GM23338 (cell line): ENCODE results near the gene KLHL5. TPM values are rescaled to one million over a fixed set of nuclear protein-coding genes. Genes with fewer than 3 reads are reported as not detected.

ENCODE experiments used
- ATAC-seq: fragments of 200-7000 bp; cut with Tn5 transposase; 3 replicates; pipeline ENCODE4 v1.9.1; 2020
- DNase-seq: peaks from one replicate; pipeline ENCODE4 v3.0.0-alpha.2; 2015; ENCODE audit warnings: low spot score
- H2AFZ ChIP-seq: fragments of 200-600 bp; sonication (generic); 2 replicates; pipeline ENCODE4 v1.8.0; 2016; ENCODE audit warnings: antibody characterized with exemption, mild to moderate bottlenecking, moderate library complexity
- H3F3A ChIP-seq: fragments of 200-600 bp; sonication (generic); replicated peaks from 2 replicates; pipeline ENCODE4 v1.8.0; 2017; ENCODE audit warnings: antibody characterized with exemption, mixed run types, low read depth
- H3K27ac ChIP-seq: fragments of 200-600 bp; sonication (generic); 2 replicates; pipeline ENCODE4 v1.6.1; 2016; ENCODE audit warnings: low read depth
- H3K27me3 ChIP-seq: fragments of 200-600 bp; sonication (generic); 2 replicates; pipeline ENCODE4 v1.8.0; 2016; ENCODE audit warnings: mild to moderate bottlenecking, mixed run types, moderate library complexity; ENCODE audit not compliant: insufficient read depth
- H3K36me3 ChIP-seq: fragments of 200-600 bp; sonication (generic); 2 replicates; pipeline ENCODE4 v1.8.0; 2016; ENCODE audit warnings: mild to moderate bottlenecking; ENCODE audit not compliant: insufficient read depth
- H3K4me1 ChIP-seq: fragments of 200-600 bp; sonication (generic); 2 replicates; pipeline ENCODE4 v1.8.0; 2016; ENCODE audit warnings: mild to moderate bottlenecking, moderate library complexity; ENCODE audit not compliant: insufficient read depth
- H3K4me2 ChIP-seq: fragments of 200-600 bp; sonication (generic); 2 replicates; pipeline ENCODE4 v1.7.1; 2017; ENCODE audit warnings: mixed run types
- H3K4me3 ChIP-seq: fragments of 200-600 bp; sonication (generic); 2 replicates; pipeline ENCODE4 v1.6.1; 2016; ENCODE audit warnings: mixed run types
- H3K79me2 ChIP-seq: fragments of 200-600 bp; sonication (generic); replicated peaks from 2 replicates; pipeline ENCODE4 v1.8.0; 2017; ENCODE audit warnings: mild to moderate bottlenecking; ENCODE audit not compliant: insufficient read depth
- H3K9me2 ChIP-seq: fragments of 200-600 bp; sonication (generic); 2 replicates; pipeline ENCODE4 v1.8.0; 2017; ENCODE audit not compliant: insufficient read depth
- H4K20me1 ChIP-seq: fragments of 200-600 bp; sonication (generic); replicated peaks from 2 replicates; pipeline ENCODE4 v1.8.0; 2017; ENCODE audit warnings: mild to moderate bottlenecking; ENCODE audit not compliant: insufficient read depth
- H3K27ac Mint-ChIP-seq: 2 replicates; pipeline ENCODE4 v1.8.0; 2020; ENCODE audit warnings: inconsistent platforms, mild to moderate bottlenecking, moderate library complexity, mixed read lengths
- H3K27me3 Mint-ChIP-seq: 3 replicates; pipeline ENCODE4 v1.8.0; 2022; ENCODE audit warnings: low read depth, mild to moderate bottlenecking, moderate library complexity, mixed read lengths, inconsistent platforms; ENCODE audit not compliant: insufficient read depth, poor library complexity
- H3K36me3 Mint-ChIP-seq: 3 replicates; pipeline ENCODE4 v1.8.0; 2021; ENCODE audit warnings: low read depth, mild to moderate bottlenecking, inconsistent platforms, moderate library complexity, mixed read lengths
- H3K4me1 Mint-ChIP-seq: 3 replicates; pipeline ENCODE4 v1.8.0; 2020; ENCODE audit warnings: mild to moderate bottlenecking, inconsistent platforms, mixed read lengths
- H3K4me3 Mint-ChIP-seq: 3 replicates; pipeline ENCODE4 v1.8.0; 2021; ENCODE audit warnings: moderate library complexity, mild to moderate bottlenecking, inconsistent platforms, mixed read lengths
- H3K9me3 Mint-ChIP-seq: 3 replicates; pipeline ENCODE4 v1.8.0; 2020; ENCODE audit warnings: moderate library complexity, mild to moderate bottlenecking, inconsistent platforms, mixed read lengths
- CREB1 ChIP-seq: fragments of 250-450 bp; sonication (Bioruptor Pico); IDR thresholded peaks from 2 replicates; pipeline ENCODE4 v1.5.0; 2020; ENCODE audit warnings: low read depth, mild to moderate bottlenecking, moderate library complexity
- CTCF ChIP-seq, 2 experiments: fragments of 200-600 bp in 1 of 2; sonication (generic) in 1 of 2; conservative IDR thresholded peaks; 2 replicates each; pipeline versions ENCODE4 v1.5.1 to v1.6.1; 2016 to 2017; ENCODE audit warnings: antibody characterized with exemption in 2 of 2, low read depth in 2 of 2, mild to moderate bottlenecking in 2 of 2, moderate library complexity in 1 of 2
- ETS1 ChIP-seq: IDR thresholded peaks from 2 replicates; pipeline ENCODE4 v1.6.1; 2016; ENCODE audit warnings: antibody characterized with exemption
- EZH2 ChIP-seq: fragments of 200-600 bp; sonication (generic); IDR thresholded peaks from one replicate; pipeline ENCODE4 v1.8.0; 2017; ENCODE audit warnings: antibody characterized with exemption, mild to moderate bottlenecking, low read depth; ENCODE audit not compliant: unreplicated experiment
- EZH2phosphoT487 ChIP-seq: fragments of 200-600 bp; sonication (generic); IDR thresholded peaks from one replicate; pipeline ENCODE4 v1.8.1; 2018; ENCODE audit warnings: antibody characterized with exemption; ENCODE audit not compliant: unreplicated experiment
- JUNB ChIP-seq: IDR thresholded peaks from one replicate; pipeline ENCODE4 v1.6.1; 2016; ENCODE audit warnings: antibody characterized with exemption; ENCODE audit not compliant: unreplicated experiment
- NANOG ChIP-seq: IDR thresholded peaks from 2 replicates; pipeline ENCODE4 v1.6.1; 2016; ENCODE audit warnings: antibody characterized with exemption, borderline replicate concordance
- POLR2AphosphoS5 ChIP-seq: IDR thresholded peaks from 2 replicates; pipeline ENCODE4 v1.6.1; 2016; ENCODE audit warnings: antibody characterized with exemption, low read depth
- REST ChIP-seq: IDR thresholded peaks from one replicate; pipeline ENCODE4 v1.6.1; 2018; ENCODE audit warnings: antibody characterized with exemption; ENCODE audit not compliant: unreplicated experiment
- STAT1 ChIP-seq: IDR thresholded peaks from one replicate; pipeline ENCODE4 v1.6.1; 2016; ENCODE audit warnings: antibody characterized with exemption; ENCODE audit not compliant: unreplicated experiment
- ZNF114 ChIP-seq: fragments of 250-450 bp; sonication (Bioruptor Pico); IDR thresholded peaks from 2 replicates; pipeline ENCODE4 v1.5.0; 2020; ENCODE audit warnings: mild to moderate bottlenecking, moderate library complexity
- ZNF331 ChIP-seq: fragments of 250-450 bp; sonication (Bioruptor Pico); IDR thresholded peaks from 2 replicates; pipeline ENCODE4 v1.5.0; 2020; ENCODE audit warnings: low read depth, mild to moderate bottlenecking, moderate library complexity
- ZNF462 ChIP-seq: fragments of 250-450 bp; sonication (Bioruptor Pico); IDR thresholded peaks from 2 replicates; pipeline ENCODE4 v1.5.0; 2020; ENCODE audit warnings: mild to moderate bottlenecking, moderate library complexity
- polyA plus RNA-seq: library from polyadenylated mRNA; unstranded; fragments of >200 nt; fragmentation: Nextera tagmentation; extraction: Ambion mirVana; gene quantifications from 2 replicates; pipeline ENCODE4 v1.2.1, GENCODE V29; 2016
- total RNA-seq: library from RNA; depleted of rRNA; stranded (reverse); fragments of >200 nt; shearing (Covaris generic); gene quantifications from 2 replicates; pipeline ENCODE4 v1.2.3, GENCODE V29; 2014

KLHL5 gene
- total and polyA plus RNA-seq, 2 experiments from 2014 or later: 9.4 to 24.5 TPM

GRCh38 chr4:39103291-39103690 is 41.3 kb downstream of the KLHL5 start:
- Histone ChIP-seq H3K27ac (no peak overlapping the region), H3K4me1 (no peaks in the 10 kb centered on the region), H2AFZ (no peak overlapping the region), H3K9me2 (no peaks in the 10 kb centered on the region), H3K4me3 (no peak overlapping the region), H3K4me2 (no peak overlapping the region), H3K79me2 (no peaks in the 10 kb centered on the region), H4K20me1 (peaks cover 2% of the 10 kb centered on the region; the same call in 1 of the 2 replicates), H3K36me3 (0 out of 2 replicates have a peak, but pooled peaks cover 3% of the 10 kb centered on the region), H3K27me3 (no peaks in the 10 kb centered on the region), H3F3A (no peaks in the 10 kb centered on the region)
- Mint-ChIP-seq H3K27me3 (peaks cover 4% of the 10 kb centered on the region), H3K4me1 (peaks cover 6% of the 10 kb centered on the region; the same call in 2 of the 3 replicates), H3K4me3 (no peak overlapping the region), H3K27ac (no peak overlapping the region), H3K36me3 (peaks cover 11% of the 10 kb centered on the region), H3K9me3 (no peaks in the 10 kb centered on the region; the same call in 2 of the 3 replicates)
- DNase-seq (no peak), ATAC-seq (no peak)
- TF ChIP-seq EZH2phosphoT487 (no peak), CTCF (conservative IDR thresholded peaks at IDR 0.05; ENCODE audit: low read depth in 2 of 2) (no peak), POLR2AphosphoS5 (no peak), REST (no peak), JUNB (no peak), ZNF331 (no peak), NANOG (no peak), ZNF462 (no peak), ZNF114 (CRISPR knock-in tag) (no peak), ETS1 (no peak), CREB1 (CRISPR knock-in tag) (no peak), EZH2 (no peak), STAT1 (no peak)
